Measurements from ENCODE around the gene LILRB2.

- TF ChIP-seq, protein P1, sequence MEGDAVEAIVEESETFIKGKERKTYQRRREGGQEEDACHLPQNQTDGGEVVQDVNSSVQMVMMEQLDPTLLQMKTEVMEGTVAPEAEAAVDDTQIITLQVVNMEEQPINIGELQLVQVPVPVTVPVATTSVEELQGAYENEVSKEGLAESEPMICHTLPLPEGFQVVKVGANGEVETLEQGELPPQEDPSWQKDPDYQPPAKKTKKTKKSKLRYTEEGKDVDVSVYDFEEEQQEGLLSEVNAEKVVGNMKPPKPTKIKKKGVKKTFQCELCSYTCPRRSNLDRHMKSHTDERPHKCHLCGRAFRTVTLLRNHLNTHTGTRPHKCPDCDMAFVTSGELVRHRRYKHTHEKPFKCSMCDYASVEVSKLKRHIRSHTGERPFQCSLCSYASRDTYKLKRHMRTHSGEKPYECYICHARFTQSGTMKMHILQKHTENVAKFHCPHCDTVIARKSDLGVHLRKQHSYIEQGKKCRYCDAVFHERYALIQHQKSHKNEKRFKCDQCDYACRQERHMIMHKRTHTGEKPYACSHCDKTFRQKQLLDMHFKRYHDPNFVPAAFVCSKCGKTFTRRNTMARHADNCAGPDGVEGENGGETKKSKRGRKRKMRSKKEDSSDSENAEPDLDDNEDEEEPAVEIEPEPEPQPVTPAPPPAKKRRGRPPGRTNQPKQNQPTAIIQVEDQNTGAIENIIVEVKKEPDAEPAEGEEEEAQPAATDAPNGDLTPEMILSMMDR (IDR thresholded peaks at IDR 0.05): no peak
- TF ChIP-seq POLR2A (IDR thresholded peaks at IDR 0.05): no peak
These were observed 21.3 kb upstream of the LILRB2 start for GRCh38 chr19:54302257-54302656.

All from stomach (tissue), 4 donors.